T-helper 1 cell treated with Interleukin-12 subunit alpha and Interleukin-12 subunit beta and Interleukin-4 antibody, amounts not matched to agents 30 ng/mL and 1 ng/mL, for 36 hours (primary cell): ENCODE results near the gene CHADL. TPM values are rescaled to one million over a fixed set of nuclear protein-coding genes. Genes with fewer than 3 reads are reported as not detected.
"Not testable (repeated sequence)": the region's sequence is repeated elsewhere in the genome, so short reads cannot be mapped to it uniquely, and the experiment has no call there.

ENCODE experiments used
- intact Hi-C: fragments of 100-400 bp; cut with micrococcal nuclease; formaldehyde crosslinking; loops from one replicate; pipeline ENCODE4 v1.15.1; 2024
- total RNA-seq: library from RNA; stranded (reverse); gene quantifications from 2 replicates; pipeline ENCODE4 v1.2.3, GENCODE V29; 2022

Gene CHADL
- 0.24 and 0.27 TPM in 2 replicates for total RNA-seq

GRCh38 chr22:41240377-41241132 lies at the start of gene CHADL:
TSS of gene CHADL (minus strand) at chr22:41240931. CDS start at chr22:41240881, 50 bp downstream.
- intact Hi-C loops, result no loop called here

- intact Hi-C loops, result loop anchor here (5.0 kb wide), 2 partner anchors 238 to 708 kb away; partner anchors contain the start of gene WBP2NL
These were observed 48.9 kb upstream of the CHADL start for GRCh38 chr22:41289671-41290070.

- intact Hi-C loops, result loop anchor here (5.0 kb wide), 2 partner anchors 239 to 709 kb away; partner anchors contain the start of gene WBP2NL
These were observed 47.7 kb upstream of the CHADL start for GRCh38 chr22:41288245-41288946.

- intact Hi-C loops, result loop anchor here (1.0 to 5.0 kb wide), 19 partner anchors 15 to 711 kb away; partner anchors contain the start of genes ACO2, CENPM, DESI1 and L3MBTL2
These were observed 45.9 kb upstream of the CHADL start for GRCh38 chr22:41286639-41287091.

- intact Hi-C loops, result loop anchor here (1.0 to 5.0 kb wide), 21 partner anchors 15 to 711 kb away; partner anchors contain the start of genes ACO2, CENPM, DESI1 and L3MBTL2
These were observed 45.3 kb upstream of the CHADL start, which contains the start of gene RANGAP1 for GRCh38 chr22:41285820-41286638. TSS of gene RANGAP1 (minus strand) at chr22:41286187. CDS start at chr22:41281044, 5,143 bp downstream.

GRCh38 chr22:41285441-41285819 lies 44.7 kb upstream of the CHADL start:
- intact Hi-C loops, result loop anchor here (1.0 to 5.0 kb wide), 4 partner anchors 52 to 712 kb away; partner anchors contain the start of genes POLR3H and WBP2NL

GRCh38 chr22:41284465-41284864 lies 43.7 kb upstream of the CHADL start:
- intact Hi-C loops, result loop anchor here (2.0 kb wide), 1 partner anchor 260 kb away; the partner anchor contains the start of gene POLR3H

GRCh38 chr22:41280854-41281253 lies 40.1 kb upstream of the CHADL start:
- intact Hi-C loops, result no loop called here

- intact Hi-C loops, result no loop called here
These were observed 39.3 kb upstream of the CHADL start for GRCh38 chr22:41280065-41280464.

- intact Hi-C loops, result no loop called here
These were observed 34.1 kb upstream of the CHADL start for GRCh38 chr22:41274856-41275255.

GRCh38 chr22:41273128-41273527 lies 32.4 kb upstream of the CHADL start:
- intact Hi-C loops, result no loop called here

- intact Hi-C loops, result no loop called here
These were observed 31.1 kb upstream of the CHADL start for GRCh38 chr22:41271787-41272186.

GRCh38 chr22:41267958-41268357 lies 27.2 kb upstream of the CHADL start:
- intact Hi-C loops, result no loop called here

- intact Hi-C loops, result no loop called here
These were observed 23.7 kb upstream of the CHADL start for GRCh38 chr22:41264408-41264941.

- intact Hi-C loops, result no loop called here
These were observed 23.0 kb upstream of the CHADL start for GRCh38 chr22:41263704-41264103.

GRCh38 chr22:41262250-41262765 lies 21.6 kb upstream of the CHADL start:
- intact Hi-C loops, result no loop called here

- intact Hi-C loops, result no loop called here
These were observed 21.0 kb upstream of the CHADL start for GRCh38 chr22:41261541-41262249.

GRCh38 chr22:41260871-41261270 lies 20.1 kb upstream of the CHADL start:
- intact Hi-C loops, result no loop called here

GRCh38 chr22:41259756-41260155 lies 19.0 kb upstream of the CHADL start:
- intact Hi-C loops, result not testable (repeated sequence)

GRCh38 chr22:41257696-41258095 lies 17.0 kb upstream of the CHADL start:
- intact Hi-C loops, result no loop called here
